ENCODE data around the gene ANKRD36B.
"Not testable (repeated sequence)": the region's sequence is repeated elsewhere in the genome, so short reads cannot be mapped to it uniquely, and the experiment has no call there.

Gene ANKRD36B

DNA sequence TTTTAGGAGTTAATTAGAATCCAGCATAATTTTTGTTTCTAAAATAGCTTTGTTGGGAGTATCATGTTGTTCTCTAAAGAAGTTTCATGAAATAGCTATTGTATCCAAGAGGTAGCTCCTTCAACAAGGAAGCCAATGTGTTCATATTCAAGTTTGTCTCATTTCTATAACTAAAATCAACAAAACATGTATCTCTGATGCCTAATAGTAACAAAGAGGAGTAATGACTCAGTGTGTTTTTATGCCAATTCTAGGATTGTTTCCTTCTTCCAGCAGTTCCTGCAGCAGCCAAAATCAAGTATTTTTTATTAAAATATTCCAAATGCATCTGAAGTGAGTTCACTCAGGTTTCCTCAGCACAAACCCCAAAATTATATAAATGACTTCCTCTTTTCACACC is 41.1 kb downstream of the ANKRD36B start:
- not testable (repeated sequence) for H3K9me3 ChIP-seq (ENCODE audit: control insufficient read depth in 2 of 2, low read length in 2 of 2); H3K4me1 ChIP-seq (ENCODE audit: control insufficient read depth, insufficient read depth, low read length); H3K9ac ChIP-seq (ENCODE audit: low read length in 2 of 2); H3K4me3 ChIP-seq (ENCODE audit: low read length in 2 of 2); H3K27me3 ChIP-seq (ENCODE audit: control insufficient read depth in 1 of 2, insufficient read depth in 2 of 2, low read length in 2 of 2); H3K27ac ChIP-seq (ENCODE audit: low read length)
- peaks cover 6 to 12% of the 10 kb centered on the region in 2 donors for H3K36me3 ChIP-seq (ENCODE audit: control insufficient read depth in 2 of 2, insufficient read depth in 2 of 2, low read length in 2 of 2)

DNA sequence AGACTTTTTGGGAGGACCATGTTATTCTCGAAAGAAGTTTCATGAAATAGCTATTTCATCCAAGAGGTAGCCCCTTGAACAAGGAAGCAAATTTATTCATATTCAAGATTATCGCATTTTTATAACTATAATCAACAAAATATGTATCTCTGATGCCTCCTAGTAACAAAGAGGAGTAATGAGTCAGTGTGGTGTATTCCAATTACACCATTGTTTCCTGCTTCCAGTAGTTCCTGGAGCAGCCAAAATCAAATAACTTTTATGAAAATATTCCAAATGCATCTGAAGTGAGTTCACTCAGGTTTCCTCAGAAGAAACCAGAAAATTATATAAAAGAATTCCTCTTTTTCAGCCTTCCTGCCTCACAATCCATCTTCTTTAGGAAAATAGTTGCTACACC is 43.0 kb downstream of the ANKRD36B start:
- Histone ChIP-seq H3K27me3 (ENCODE audit: control insufficient read depth in 1 of 2, insufficient read depth in 2 of 2, low read length in 2 of 2) (no peaks in the 10 kb centered on the region), H3K27ac (ENCODE audit: low read length) (no peak overlapping the region), H3K4me1 (ENCODE audit: control insufficient read depth, insufficient read depth, low read length) (no peaks in the 10 kb centered on the region), H3K9ac (ENCODE audit: low read length in 2 of 2) (no peak overlapping the region), H3K9me3 (ENCODE audit: control insufficient read depth in 2 of 2, low read length in 2 of 2) (no peaks in the 10 kb centered on the region), H3K4me3 (ENCODE audit: low read length in 2 of 2) (no peak overlapping the region), H3K36me3 (ENCODE audit: control insufficient read depth in 2 of 2, insufficient read depth in 2 of 2, low read length in 2 of 2) (peaks cover 6 to 12% of the 10 kb centered on the region in 2 donors)

DNA sequence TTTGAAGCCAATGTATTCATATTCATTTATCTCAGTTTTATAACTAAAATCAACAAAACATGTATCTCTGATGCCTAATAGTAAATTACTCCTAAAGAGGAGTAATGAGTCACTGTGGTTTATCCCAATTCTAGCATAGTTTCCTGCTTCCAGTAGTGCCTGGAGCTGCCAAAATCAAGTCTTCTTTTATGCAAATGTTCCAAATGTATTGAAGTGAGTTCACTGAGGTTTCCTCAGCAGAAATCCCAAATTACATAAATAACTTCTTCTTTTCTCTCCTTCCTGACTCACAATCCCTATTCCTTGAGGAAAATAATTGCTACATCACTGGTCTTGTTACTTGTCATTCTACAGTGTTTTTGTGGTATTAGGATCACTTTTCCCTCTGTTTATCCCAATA is 44.8 kb downstream of the ANKRD36B start:
- not testable (repeated sequence) for H3K9me3 ChIP-seq (ENCODE audit: control insufficient read depth in 2 of 2, low read length in 2 of 2); H3K4me3 ChIP-seq (ENCODE audit: low read length in 2 of 2); H3K4me1 ChIP-seq (ENCODE audit: control insufficient read depth, insufficient read depth, low read length); H3K27ac ChIP-seq (ENCODE audit: low read length); H3K27me3 ChIP-seq (ENCODE audit: control insufficient read depth in 1 of 2, insufficient read depth in 2 of 2, low read length in 2 of 2); H3K9ac ChIP-seq (ENCODE audit: low read length in 2 of 2)
- H3K36me3 ChIP-seq (ENCODE audit: control insufficient read depth in 2 of 2, insufficient read depth in 2 of 2, low read length in 2 of 2): peaks cover 6 to 12% of the 10 kb centered on the region in 2 donors

DNA sequence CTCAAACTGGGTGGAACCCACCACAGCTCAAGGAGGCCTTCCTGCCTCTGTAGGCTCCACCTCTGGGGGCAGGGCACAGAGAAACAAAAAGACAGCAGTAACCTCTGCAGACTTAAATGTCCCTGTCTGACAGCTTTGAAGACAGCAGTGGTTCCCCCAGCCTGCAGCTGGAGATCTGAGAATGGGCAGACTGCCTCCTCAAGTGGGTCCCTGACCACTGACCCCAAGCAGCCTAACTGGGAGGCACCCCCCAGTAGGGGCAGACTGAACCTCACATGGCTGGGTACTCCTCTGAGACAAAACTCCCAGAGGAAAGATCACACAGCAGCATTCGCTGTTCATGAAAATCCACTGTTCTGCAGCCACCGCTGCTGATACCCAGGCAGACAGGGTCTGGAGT is 63.8 kb downstream of the ANKRD36B start:
- H3K9ac ChIP-seq (ENCODE audit: low read length in 2 of 2); H3K27me3 ChIP-seq (ENCODE audit: control insufficient read depth in 1 of 2, insufficient read depth in 2 of 2, low read length in 2 of 2); H3K36me3 ChIP-seq (ENCODE audit: control insufficient read depth in 2 of 2, insufficient read depth in 2 of 2, low read length in 2 of 2); H3K4me3 ChIP-seq (ENCODE audit: low read length in 2 of 2); H3K27ac ChIP-seq (ENCODE audit: low read length); H3K9me3 ChIP-seq (ENCODE audit: control insufficient read depth in 2 of 2, low read length in 2 of 2); H3K4me1 ChIP-seq (ENCODE audit: control insufficient read depth, insufficient read depth, low read length): not testable (repeated sequence)

DNA sequence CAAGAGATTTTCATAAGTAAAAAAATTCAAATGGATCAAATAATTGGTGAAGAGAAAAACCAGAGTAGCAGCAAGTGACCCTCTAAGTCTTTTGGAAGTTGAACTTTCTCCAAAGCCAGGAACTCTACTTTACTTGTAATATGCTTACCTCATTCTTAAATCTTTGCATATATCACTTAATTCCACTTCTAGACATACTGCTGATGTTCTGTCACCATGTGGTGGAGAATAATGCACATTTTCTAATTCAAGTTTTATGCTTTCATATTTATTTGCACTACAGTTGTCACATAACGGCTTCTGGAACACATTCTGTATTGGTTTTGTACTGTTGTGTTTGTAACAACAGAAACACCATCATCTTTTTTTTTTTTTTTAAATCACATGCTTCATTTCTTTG is 65.9 kb downstream of the ANKRD36B start:
- not testable (repeated sequence) for H3K9ac ChIP-seq (ENCODE audit: low read length in 2 of 2); H3K4me1 ChIP-seq (ENCODE audit: control insufficient read depth, insufficient read depth, low read length)

DNA sequence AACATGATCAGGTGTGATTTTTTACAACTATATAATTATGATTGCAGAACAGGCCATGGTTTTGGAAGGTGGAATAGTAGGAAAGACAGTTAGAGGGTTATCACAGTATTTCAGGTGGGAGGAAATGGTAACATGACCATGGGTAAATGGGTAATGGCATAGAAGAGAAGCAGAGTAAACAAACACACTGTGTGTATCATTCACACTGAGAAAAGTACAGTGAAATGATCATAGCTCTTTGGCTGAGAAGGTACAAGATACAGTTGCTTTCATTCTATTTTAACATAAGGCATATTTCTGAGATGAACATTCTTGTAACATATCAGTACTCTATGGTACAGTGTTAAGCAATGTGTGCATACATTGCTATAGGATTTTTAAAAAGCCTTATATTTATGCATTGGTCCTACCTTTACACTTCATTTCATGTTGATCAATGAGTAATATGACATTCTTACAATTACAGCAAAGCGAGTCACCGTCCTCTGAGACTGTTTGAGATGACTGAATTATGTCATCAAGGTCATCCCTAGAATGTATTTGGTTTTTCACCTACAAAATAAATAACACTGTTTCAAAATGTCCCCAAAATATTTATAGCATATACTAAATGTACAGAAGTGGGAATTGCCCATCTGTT is 66.6 kb downstream of the ANKRD36B start:
- H3K4me3 ChIP-seq (ENCODE audit: low read length in 2 of 2); H3K36me3 ChIP-seq (ENCODE audit: control insufficient read depth in 2 of 2, insufficient read depth in 2 of 2, low read length in 2 of 2); H3K9me3 ChIP-seq (ENCODE audit: control insufficient read depth in 2 of 2, low read length in 2 of 2); H3K27ac ChIP-seq (ENCODE audit: low read length); H3K9ac ChIP-seq (ENCODE audit: low read length in 2 of 2); H3K27me3 ChIP-seq (ENCODE audit: control insufficient read depth in 1 of 2, insufficient read depth in 2 of 2, low read length in 2 of 2); H3K4me1 ChIP-seq (ENCODE audit: control insufficient read depth, insufficient read depth, low read length): not testable (repeated sequence)

More for the DNA sequence above, 65.9 kb downstream of the ANKRD36B start:
- H3K27me3 ChIP-seq (ENCODE audit: control insufficient read depth in 1 of 2, insufficient read depth in 2 of 2, low read length in 2 of 2); H3K4me3 ChIP-seq (ENCODE audit: low read length in 2 of 2); H3K9me3 ChIP-seq (ENCODE audit: control insufficient read depth in 2 of 2, low read length in 2 of 2); H3K27ac ChIP-seq (ENCODE audit: low read length); H3K36me3 ChIP-seq (ENCODE audit: control insufficient read depth in 2 of 2, insufficient read depth in 2 of 2, low read length in 2 of 2): not testable (repeated sequence)

DNA sequence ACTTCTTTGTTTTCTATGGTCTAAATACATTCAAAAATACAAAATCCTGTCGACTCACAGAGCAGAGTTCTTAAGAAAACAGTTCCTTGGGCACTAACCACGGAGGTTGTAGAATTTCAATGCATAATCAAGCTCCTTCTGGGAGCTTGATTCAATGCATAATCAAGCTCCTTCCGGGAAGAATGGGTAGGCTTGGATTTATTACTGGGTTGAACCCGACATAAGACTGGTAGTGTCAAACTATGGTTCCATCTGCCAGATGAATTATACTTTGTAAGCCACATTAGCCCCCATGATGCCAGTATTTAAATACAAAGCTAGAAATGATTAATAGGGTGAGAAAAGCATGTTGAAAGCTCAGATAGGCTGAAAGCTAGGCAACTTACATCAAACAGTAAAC is 94.0 kb downstream of the ANKRD36B start:
- not testable (repeated sequence) for H3K9ac ChIP-seq (ENCODE audit: low read length in 2 of 2); H3K4me1 ChIP-seq (ENCODE audit: control insufficient read depth, insufficient read depth, low read length); H3K9me3 ChIP-seq (ENCODE audit: control insufficient read depth in 2 of 2, low read length in 2 of 2); H3K27me3 ChIP-seq (ENCODE audit: control insufficient read depth in 1 of 2, insufficient read depth in 2 of 2, low read length in 2 of 2); H3K27ac ChIP-seq (ENCODE audit: low read length); H3K36me3 ChIP-seq (ENCODE audit: control insufficient read depth in 2 of 2, insufficient read depth in 2 of 2, low read length in 2 of 2); H3K4me3 ChIP-seq (ENCODE audit: low read length in 2 of 2)

DNA sequence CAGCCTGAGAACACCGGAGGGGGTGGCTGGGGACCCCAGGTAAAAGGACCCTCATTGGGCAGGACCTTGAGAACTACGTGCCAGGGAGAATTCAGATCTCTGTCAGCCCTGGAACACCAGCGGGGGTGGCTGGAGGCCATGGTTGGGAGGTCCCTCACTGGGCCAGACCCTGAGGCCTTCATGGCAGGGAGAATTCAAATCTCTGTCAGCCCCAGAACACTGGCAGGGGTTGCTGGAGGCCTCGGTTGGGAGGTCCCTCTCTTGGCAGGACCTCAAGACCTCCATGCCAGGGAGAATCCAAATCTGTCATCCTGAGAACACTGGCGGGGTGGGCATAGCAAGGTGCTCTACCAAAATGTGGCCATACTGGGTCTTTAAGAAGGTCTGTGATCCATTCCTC is 99.5 kb downstream of the ANKRD36B start:
- not testable (repeated sequence) for H3K36me3 ChIP-seq (ENCODE audit: control insufficient read depth in 2 of 2, insufficient read depth in 2 of 2, low read length in 2 of 2); H3K27me3 ChIP-seq (ENCODE audit: control insufficient read depth in 1 of 2, insufficient read depth in 2 of 2, low read length in 2 of 2); H3K27ac ChIP-seq (ENCODE audit: low read length); H3K4me3 ChIP-seq (ENCODE audit: low read length in 2 of 2); H3K4me1 ChIP-seq (ENCODE audit: control insufficient read depth, insufficient read depth, low read length); H3K9me3 ChIP-seq (ENCODE audit: control insufficient read depth in 2 of 2, low read length in 2 of 2); H3K9ac ChIP-seq (ENCODE audit: low read length in 2 of 2)
